Neural cell (in vitro differentiated cells): Measurements from ENCODE around the gene ZNF142. TPM values are rescaled to one million over a fixed set of nuclear protein-coding genes. Genes with fewer than 3 reads are reported as not detected.

Source experiments
- H2AFZ ChIP-seq: fragments of 200-600, 300-800 bp; sonication (generic), shearing (Covaris generic); 2 replicates; pipeline ENCODE4 v1.6.0; 2014; ENCODE audit warnings: low read depth, mild to moderate bottlenecking, antibody characterized with exemption, low read length, moderate library complexity
- H3F3A ChIP-seq: fragments of 200-600 bp; shearing (Covaris generic); 2 replicates; pipeline ENCODE4 v1.6.1; 2016; ENCODE audit warnings: mild to moderate bottlenecking, moderate library complexity, mixed read lengths, antibody characterized with exemption, low read length; ENCODE audit not compliant: insufficient read depth, poor library complexity, severe bottlenecking
- H3K27ac ChIP-seq: fragments of 200-600, 300-800 bp; sonication (generic), shearing (Covaris generic); 2 replicates; pipeline ENCODE4 v1.5.1; 2014; ENCODE audit warnings: mild to moderate bottlenecking, low read length, moderate library complexity
- H3K27me3 ChIP-seq: fragments of 300-800, 200-600 bp; sonication (generic), shearing (Covaris generic); 2 replicates; pipeline ENCODE4 v1.6.0; 2014; ENCODE audit warnings: mild to moderate bottlenecking, low read depth, low read length, moderate library complexity; ENCODE audit not compliant: insufficient read depth
- H3K36me3 ChIP-seq: fragments of 300-800, 200-600 bp; sonication (generic), shearing (Covaris generic); 2 replicates; pipeline ENCODE4 v1.5.1; 2014; ENCODE audit warnings: mild to moderate bottlenecking, antibody characterized with exemption, low read length, moderate library complexity; ENCODE audit not compliant: insufficient read depth
- H3K4me2 ChIP-seq: fragments of 300-800, 200-600 bp; sonication (generic), shearing (Covaris generic); 2 replicates; pipeline ENCODE4 v1.6.0; 2014; ENCODE audit warnings: mild to moderate bottlenecking, low read length
- H3K4me3 ChIP-seq: fragments of 300-800, 200-600 bp; sonication (generic), shearing (Covaris generic); 2 replicates; pipeline ENCODE4 v1.5.1; 2014; ENCODE audit warnings: mild to moderate bottlenecking, low read length, moderate library complexity
- H3K79me2 ChIP-seq: fragments of 200-600 bp; shearing (Covaris generic); replicated peaks from 2 replicates; pipeline ENCODE4 v1.6.0; 2014; ENCODE audit warnings: mild to moderate bottlenecking, low read length, moderate library complexity; ENCODE audit not compliant: insufficient read depth
- H3K9ac ChIP-seq: fragments of 300-800, 200-600 bp; sonication (generic), shearing (Covaris generic); 2 replicates; pipeline ENCODE4 v1.6.1; 2016; ENCODE audit warnings: mild to moderate bottlenecking, low read length, mixed read lengths
- H3K9me2 ChIP-seq: fragments of 200-600 bp; shearing (Covaris generic); 2 replicates; pipeline ENCODE4 v1.6.1; 2016; ENCODE audit warnings: mild to moderate bottlenecking, low read length, mixed read lengths; ENCODE audit not compliant: insufficient read depth
- H3K9me3 ChIP-seq: fragments of 200-600, 300-800 bp; sonication (generic), shearing (Covaris generic); 2 replicates; pipeline ENCODE4 v1.6.1; 2016; ENCODE audit warnings: mild to moderate bottlenecking, mixed run types, low read length, moderate library complexity, mixed read lengths
- H4K20me1 ChIP-seq: fragments of 200-600 bp; shearing (Covaris generic); 2 replicates; pipeline ENCODE4 v1.6.1; 2016; ENCODE audit warnings: mild to moderate bottlenecking, mixed run types; ENCODE audit not compliant: insufficient read depth
- EP300 ChIP-seq: fragments of 450-650 bp; conservative IDR thresholded peaks from 2 replicates; pipeline ENCODE4 v1.6.1; 2014; ENCODE audit warnings: antibody characterized with exemption, mild to moderate bottlenecking, moderate library complexity; ENCODE audit not compliant: poor library complexity, severe bottlenecking
- EZH2 ChIP-seq: fragments of 200-600, 300-800 bp; shearing (Covaris generic), sonication (generic); IDR thresholded peaks from 2 replicates; pipeline ENCODE4 v1.6.1; 2014; ENCODE audit warnings: antibody characterized with exemption, low read length, borderline replicate concordance, mild to moderate bottlenecking; ENCODE audit not compliant: insufficient read depth, poor library complexity, severe bottlenecking
- MXI1 ChIP-seq: fragments of 450-650 bp; conservative IDR thresholded peaks from 2 replicates; pipeline ENCODE4 v1.6.1; 2014; ENCODE audit warnings: antibody characterized with exemption, mild to moderate bottlenecking; ENCODE audit not compliant: poor library complexity, severe bottlenecking
- POLR2AphosphoS5 ChIP-seq: IDR thresholded peaks from 2 replicates; pipeline ENCODE4 v1.6.1; 2012
- RAD21 ChIP-seq: fragments of 450-650 bp; conservative IDR thresholded peaks from 2 replicates; pipeline ENCODE4 v1.6.1; 2014; ENCODE audit warnings: antibody characterized with exemption, mild to moderate bottlenecking, moderate library complexity
- SMC3 ChIP-seq: fragments of 450-650 bp; conservative IDR thresholded peaks from 2 replicates; pipeline ENCODE4 v1.6.1; 2014; ENCODE audit warnings: antibody characterized with exemption, mild to moderate bottlenecking, moderate library complexity; ENCODE audit not compliant: poor library complexity
- TAF1 ChIP-seq: IDR thresholded peaks from 2 replicates; pipeline ENCODE4 v1.6.1; 2012; ENCODE audit warnings: low read depth
- polyA plus RNA-seq: library from polyadenylated mRNA; depleted of rRNA; stranded (reverse); fragments of >200 nt; gene quantifications from 2 replicates; pipeline ENCODE4 v1.2.3, GENCODE V29; 2014
- TF ChIP-seq, protein P1 (sequence below): fragments of 450-650 bp; IDR thresholded peaks from 2 replicates; pipeline ENCODE4 v1.5.1; 2014; ENCODE audit warnings: antibody characterized with exemption, mild to moderate bottlenecking, moderate library complexity; ENCODE audit not compliant: poor library complexity, severe bottlenecking
- TF ChIP-seq, protein P2 (sequence below): IDR thresholded peaks from 2 replicates; pipeline ENCODE4 v1.6.1; 2012; ENCODE audit warnings: borderline replicate concordance

Gene ZNF142
- polyA plus RNA-seq, 1 donor from 2014 or later: 4.8 TPM

DNA sequence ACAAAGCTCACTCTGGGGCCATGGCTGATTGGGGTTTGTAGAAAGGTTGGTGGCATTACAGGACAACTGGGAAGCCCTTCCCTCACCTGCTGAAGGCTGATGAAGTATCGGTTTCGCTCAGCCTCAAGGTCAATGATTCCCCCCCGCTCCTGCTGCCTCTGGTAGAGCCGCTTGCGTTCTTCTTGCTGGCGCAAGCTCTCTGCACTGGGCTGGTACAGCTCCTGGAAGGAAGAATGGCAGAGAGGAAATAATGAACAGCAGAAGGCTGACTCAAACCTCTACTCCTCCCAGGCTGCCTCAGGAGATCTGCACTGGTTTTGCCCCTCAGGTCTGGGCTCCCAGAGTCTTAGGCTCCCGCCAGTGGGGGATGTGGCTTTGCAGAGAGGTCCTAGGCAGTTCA, 5.2 kb upstream of the ZNF142 start:
- Histone ChIP-seq H3K36me3 (no peaks in the 10 kb centered on the region), H3K27ac (no peak overlapping the region), H4K20me1 (no peaks in the 10 kb centered on the region), H3K4me3 (no peak overlapping the region), H2AFZ (no peak overlapping the region), H3K9ac (no peak overlapping the region), H3K27me3 (no peaks in the 10 kb centered on the region), H3F3A (no peaks in the 10 kb centered on the region), H3K4me2 (no peak overlapping the region), H3K9me2 (no peaks in the 10 kb centered on the region), H3K9me3 (no peaks in the 10 kb centered on the region), H3K79me2 (peaks cover 10% of the 10 kb centered on the region)
- TF ChIP-seq, protein P1, sequence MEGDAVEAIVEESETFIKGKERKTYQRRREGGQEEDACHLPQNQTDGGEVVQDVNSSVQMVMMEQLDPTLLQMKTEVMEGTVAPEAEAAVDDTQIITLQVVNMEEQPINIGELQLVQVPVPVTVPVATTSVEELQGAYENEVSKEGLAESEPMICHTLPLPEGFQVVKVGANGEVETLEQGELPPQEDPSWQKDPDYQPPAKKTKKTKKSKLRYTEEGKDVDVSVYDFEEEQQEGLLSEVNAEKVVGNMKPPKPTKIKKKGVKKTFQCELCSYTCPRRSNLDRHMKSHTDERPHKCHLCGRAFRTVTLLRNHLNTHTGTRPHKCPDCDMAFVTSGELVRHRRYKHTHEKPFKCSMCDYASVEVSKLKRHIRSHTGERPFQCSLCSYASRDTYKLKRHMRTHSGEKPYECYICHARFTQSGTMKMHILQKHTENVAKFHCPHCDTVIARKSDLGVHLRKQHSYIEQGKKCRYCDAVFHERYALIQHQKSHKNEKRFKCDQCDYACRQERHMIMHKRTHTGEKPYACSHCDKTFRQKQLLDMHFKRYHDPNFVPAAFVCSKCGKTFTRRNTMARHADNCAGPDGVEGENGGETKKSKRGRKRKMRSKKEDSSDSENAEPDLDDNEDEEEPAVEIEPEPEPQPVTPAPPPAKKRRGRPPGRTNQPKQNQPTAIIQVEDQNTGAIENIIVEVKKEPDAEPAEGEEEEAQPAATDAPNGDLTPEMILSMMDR: no peak
- TF ChIP-seq TAF1 (no peak), RAD21 (no peak), POLR2AphosphoS5 (no peak), EZH2 (no peak), EP300 (no peak), SMC3 (no peak), MXI1 (no peak)
- TF ChIP-seq, protein P2, sequence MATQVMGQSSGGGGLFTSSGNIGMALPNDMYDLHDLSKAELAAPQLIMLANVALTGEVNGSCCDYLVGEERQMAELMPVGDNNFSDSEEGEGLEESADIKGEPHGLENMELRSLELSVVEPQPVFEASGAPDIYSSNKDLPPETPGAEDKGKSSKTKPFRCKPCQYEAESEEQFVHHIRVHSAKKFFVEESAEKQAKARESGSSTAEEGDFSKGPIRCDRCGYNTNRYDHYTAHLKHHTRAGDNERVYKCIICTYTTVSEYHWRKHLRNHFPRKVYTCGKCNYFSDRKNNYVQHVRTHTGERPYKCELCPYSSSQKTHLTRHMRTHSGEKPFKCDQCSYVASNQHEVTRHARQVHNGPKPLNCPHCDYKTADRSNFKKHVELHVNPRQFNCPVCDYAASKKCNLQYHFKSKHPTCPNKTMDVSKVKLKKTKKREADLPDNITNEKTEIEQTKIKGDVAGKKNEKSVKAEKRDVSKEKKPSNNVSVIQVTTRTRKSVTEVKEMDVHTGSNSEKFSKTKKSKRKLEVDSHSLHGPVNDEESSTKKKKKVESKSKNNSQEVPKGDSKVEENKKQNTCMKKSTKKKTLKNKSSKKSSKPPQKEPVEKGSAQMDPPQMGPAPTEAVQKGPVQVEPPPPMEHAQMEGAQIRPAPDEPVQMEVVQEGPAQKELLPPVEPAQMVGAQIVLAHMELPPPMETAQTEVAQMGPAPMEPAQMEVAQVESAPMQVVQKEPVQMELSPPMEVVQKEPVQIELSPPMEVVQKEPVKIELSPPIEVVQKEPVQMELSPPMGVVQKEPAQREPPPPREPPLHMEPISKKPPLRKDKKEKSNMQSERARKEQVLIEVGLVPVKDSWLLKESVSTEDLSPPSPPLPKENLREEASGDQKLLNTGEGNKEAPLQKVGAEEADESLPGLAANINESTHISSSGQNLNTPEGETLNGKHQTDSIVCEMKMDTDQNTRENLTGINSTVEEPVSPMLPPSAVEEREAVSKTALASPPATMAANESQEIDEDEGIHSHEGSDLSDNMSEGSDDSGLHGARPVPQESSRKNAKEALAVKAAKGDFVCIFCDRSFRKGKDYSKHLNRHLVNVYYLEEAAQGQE: no peak

DNA sequence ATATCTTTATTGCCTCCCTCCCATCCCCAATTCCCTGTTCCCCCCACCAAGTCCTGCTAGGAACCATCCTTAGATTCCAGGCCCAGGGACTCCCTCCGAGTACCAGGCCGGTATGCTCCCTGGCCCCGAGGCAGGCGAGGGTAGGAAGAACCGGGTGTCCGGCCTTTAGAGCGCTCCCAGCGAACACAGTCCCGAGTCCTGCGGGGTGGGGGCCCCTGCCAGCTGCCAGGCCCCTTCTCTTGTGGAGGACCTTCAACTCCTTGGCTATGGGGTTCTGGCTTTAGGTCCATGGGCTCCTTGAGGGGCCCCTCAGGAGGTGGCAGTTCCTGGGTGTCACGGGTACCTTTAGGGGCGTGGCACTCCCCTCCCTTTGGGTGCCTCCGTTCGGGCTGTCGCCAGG, 4.5 kb upstream of the ZNF142 start:
- H3K27ac ChIP-seq: no peak overlapping the region
- no peaks in the 10 kb centered on the region for H4K20me1 ChIP-seq
- no peaks in the 10 kb centered on the region for H3K27me3 ChIP-seq
- TF ChIP-seq POLR2AphosphoS5 (no peak), RAD21 (no peak), EZH2 (no peak), MXI1 (no peak), EP300 (no peak), TAF1 (no peak), SMC3 (no peak)
- TF ChIP-seq, protein P2: no peak
- TF ChIP-seq, protein P1: no peak
- no peaks in the 10 kb centered on the region for H3F3A ChIP-seq
- no peak overlapping the region for H2AFZ ChIP-seq
- H3K9me2 ChIP-seq: no peaks in the 10 kb centered on the region
- no peak overlapping the region for H3K4me3 ChIP-seq
- no peak overlapping the region for H3K9ac ChIP-seq
- no peaks in the 10 kb centered on the region for H3K9me3 ChIP-seq
- no peak overlapping the region for H3K4me2 ChIP-seq
- H3K79me2 ChIP-seq: peaks cover 13% of the 10 kb centered on the region
- H3K36me3 ChIP-seq: no peaks in the 10 kb centered on the region
